Activated CD8-positive, alpha-beta T cell treated with anti-CD3 and anti-CD28 coated beads for 36 hours (primary cell): ENCODE measurements around the gene BRINP1. TPM values are rescaled to one million over a fixed set of nuclear protein-coding genes. Genes with fewer than 3 reads are reported as not detected.

Experiments used
- ATAC-seq: fragments of 200-7000 bp; cut with Tn5 transposase; one replicate; pipeline ENCODE4 v1.10.0; 2021; ENCODE audit warnings: mild to moderate bottlenecking, moderate library complexity
- CTCF ChIA-PET: fragments of 350-600 bp; sonication (Branson Sonifier 250); formaldehyde crosslinking; loops from one replicate; lab custom pipeline; 2021; ENCODE audit warnings: antibody characterized with exemption; lab: Charles Lee
- POLR2A ChIA-PET: fragments of 350-600 bp; sonication (Branson Sonifier 250); formaldehyde crosslinking; loops from one replicate; lab custom pipeline; 2021; ENCODE audit warnings: antibody characterized with exemption; lab: Charles Lee
- DNase-seq: peaks from one replicate; pipeline ENCODE4 v3.0.0-alpha.2; 2020
- H3K27ac Mint-ChIP-seq: one replicate; pipeline ENCODE4 v1.8.0; 2021; ENCODE audit warnings: mild to moderate bottlenecking, mixed read lengths
- H3K27me3 Mint-ChIP-seq: one replicate; pipeline ENCODE4 v1.8.0; 2021; ENCODE audit warnings: mixed read lengths
- H3K36me3 Mint-ChIP-seq: one replicate; pipeline ENCODE4 v1.8.0; 2021; ENCODE audit warnings: low read depth, mixed read lengths
- H3K4me1 Mint-ChIP-seq: one replicate; pipeline ENCODE4 v1.8.0; 2021; ENCODE audit warnings: low read depth, mixed read lengths
- H3K4me3 Mint-ChIP-seq: one replicate; pipeline ENCODE4 v1.8.0; 2021; ENCODE audit warnings: mild to moderate bottlenecking, moderate library complexity, mixed read lengths
- H3K9me3 Mint-ChIP-seq: one replicate; pipeline ENCODE4 v1.8.0; 2021; ENCODE audit warnings: mixed read lengths
- CTCF ChIP-seq: fragments of 200-600 bp; IDR thresholded peaks from one replicate; pipeline ENCODE4 v1.8.0; 2022; ENCODE audit warnings: antibody characterized with exemption, mild to moderate bottlenecking
- intact Hi-C: fragments of 100-400 bp; cut with micrococcal nuclease; formaldehyde crosslinking; loops from one replicate; pipeline ENCODE4 v1.10.0; 2022
- total RNA-seq, 2 experiments: library from RNA; stranded (reverse); gene quantifications; one replicate each; pipeline ENCODE4 v1.2.3, GENCODE V29; 2021

The BRINP1 gene
- total RNA-seq, 2 experiments from 2014 or later: not detected

DNA sequence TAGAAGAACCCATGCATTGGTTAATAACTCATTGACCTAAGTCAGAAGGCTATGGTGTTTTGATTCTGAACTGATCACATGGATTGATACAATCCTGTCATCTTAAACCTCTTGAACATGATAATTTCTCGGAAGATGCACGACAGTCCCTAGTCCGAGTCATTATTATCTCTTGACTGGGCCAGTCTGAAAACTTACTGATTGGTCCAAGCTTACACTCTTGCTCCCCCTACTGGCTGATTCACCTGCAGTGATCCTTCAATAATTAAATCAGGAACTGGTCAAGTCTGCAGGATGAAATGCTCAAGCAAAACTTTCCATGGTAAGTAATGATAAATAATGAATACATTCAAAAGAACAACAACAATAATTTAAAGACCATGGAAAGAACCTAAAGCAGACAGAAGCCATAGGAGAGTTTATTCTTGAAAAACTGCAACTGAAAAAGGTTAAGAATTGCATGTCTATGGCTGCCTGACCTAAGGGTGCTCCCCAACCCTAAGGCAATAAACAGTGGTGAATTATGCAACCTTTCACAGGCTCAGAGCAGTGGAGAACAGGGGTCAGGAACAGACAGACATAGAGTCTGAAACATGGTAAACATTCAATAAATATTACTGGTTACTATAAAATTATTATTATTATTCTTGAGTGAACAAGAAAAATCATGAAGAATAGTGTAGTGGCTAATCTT lies 79.3 kb downstream of the BRINP1 start:
- ATAC-seq: no peak
- Mint-ChIP-seq H3K4me1 (no peaks in the 10 kb centered on the region), H3K27me3 (peaks cover 1% of the 10 kb centered on the region), H3K4me3 (no peak overlapping the region), H3K9me3 (no peaks in the 10 kb centered on the region), H3K36me3 (no peaks in the 10 kb centered on the region), H3K27ac (no peak overlapping the region)
- peak; percentile 47 for TF ChIP-seq CTCF
- DNase-seq: peak; percentile 42
- ChIA-PET CTCF (no interaction called here), POLR2A (no interaction called here)
- intact Hi-C loops: no loop called here

- Mint-ChIP-seq H3K4me1 (no peaks in the 10 kb centered on the region), H3K9me3 (peaks cover 2% of the 10 kb centered on the region), H3K36me3 (no peaks in the 10 kb centered on the region), H3K4me3 (no peak overlapping the region), H3K27me3 (peaks cover 1% of the 10 kb centered on the region), H3K27ac (no peak overlapping the region)
- DNase-seq (no peak), ATAC-seq (no peak)
- POLR2A ChIA-PET: no interaction called here
- no peak for TF ChIP-seq CTCF
- intact Hi-C loops: no loop called here
- CTCF ChIA-PET: interaction anchor here (0.6 kb wide), 1 partner anchor 1071 kb away, joined by 3 read pairs; no protein-coding TSS in a partner anchor
Measured at GRCh38 chr9:119284587-119285337, 84.5 kb downstream of the BRINP1 start.

DNA sequence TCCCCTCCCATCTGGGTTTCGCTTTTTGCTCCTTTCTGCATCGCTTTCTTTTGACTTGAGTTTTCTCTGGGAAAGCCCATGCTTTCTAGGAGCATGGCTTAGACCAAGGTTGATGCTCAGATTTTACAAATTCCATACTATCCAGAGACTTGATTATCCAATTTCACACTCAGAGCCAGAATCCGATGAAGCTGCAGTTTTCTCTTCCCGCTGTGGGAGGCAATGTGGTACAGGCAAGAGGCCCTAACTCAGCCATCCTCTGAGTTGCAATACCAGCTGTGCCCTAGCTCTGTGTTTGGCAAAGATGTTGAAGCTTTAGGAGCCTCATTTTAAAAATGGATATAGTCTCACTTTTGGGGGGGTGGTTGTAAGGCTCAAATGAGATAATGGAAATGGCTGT lies 85.1 kb downstream of the BRINP1 start:
- no peak for DNase-seq
- ChIA-PET CTCF (interaction anchor here (0.6 kb wide), 1 partner anchor 1071 kb away, joined by 3 read pairs; no protein-coding TSS in a partner anchor), POLR2A (no interaction called here)
- no peak for TF ChIP-seq CTCF
- intact Hi-C loops: no loop called here
- H3K4me3 Mint-ChIP-seq: no peak overlapping the region
- H3K36me3 Mint-ChIP-seq: no peaks in the 10 kb centered on the region
- no peak overlapping the region for H3K27ac Mint-ChIP-seq
- peaks cover 1% of the 10 kb centered on the region for H3K27me3 Mint-ChIP-seq
- H3K4me1 Mint-ChIP-seq: no peaks in the 10 kb centered on the region
- peaks cover 2% of the 10 kb centered on the region for H3K9me3 Mint-ChIP-seq
- ATAC-seq: no peak

DNA sequence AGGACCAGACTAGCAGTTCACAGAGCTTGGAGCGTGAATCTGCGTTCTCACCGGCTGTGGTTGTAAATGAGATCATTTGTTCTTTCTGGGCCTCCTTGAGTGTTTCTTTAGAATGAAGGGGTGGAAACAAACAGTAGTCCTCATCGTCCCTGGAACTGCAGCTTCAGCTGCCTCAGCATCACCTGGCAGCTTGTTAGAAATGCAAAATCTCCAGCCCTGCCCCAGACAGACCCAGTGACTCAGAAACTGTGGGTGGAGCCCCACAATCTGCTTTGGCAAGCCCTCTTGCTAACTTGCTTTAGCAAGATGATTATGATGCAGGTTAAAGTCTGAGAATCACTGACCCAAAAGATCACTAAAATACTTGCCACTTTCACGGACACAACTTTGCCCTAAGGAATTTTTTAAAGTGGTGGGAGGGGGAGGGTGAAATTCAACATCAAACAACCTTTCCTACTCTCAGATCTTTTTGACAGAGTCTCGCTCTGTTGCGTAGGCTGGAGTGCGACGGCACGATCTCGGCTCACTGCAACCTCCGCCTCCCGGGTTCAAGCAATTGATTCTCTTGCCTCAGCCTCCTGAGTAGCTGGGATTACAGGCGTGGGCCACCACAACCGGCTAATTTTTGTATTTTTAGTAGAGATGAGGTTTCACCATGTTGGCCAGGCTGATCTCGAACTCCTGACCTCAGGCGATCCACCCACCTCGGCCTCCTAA lies 86.0 kb downstream of the BRINP1 start:
- POLR2A ChIA-PET: no interaction called here
- no peak for TF ChIP-seq CTCF
- Mint-ChIP-seq H3K4me1 (no peaks in the 10 kb centered on the region), H3K27me3 (peaks cover under 1% of the 10 kb centered on the region), H3K36me3 (no peaks in the 10 kb centered on the region), H3K4me3 (no peak overlapping the region), H3K27ac (no peak overlapping the region), H3K9me3 (peaks cover 2% of the 10 kb centered on the region)
- intact Hi-C loops: no loop called here
- no peak for ATAC-seq
- DNase-seq: no peak
- CTCF ChIA-PET: no interaction called here
